Esophagus muscularis mucosa (tissue), 4 donors: ENCODE results near the gene MYBBP1A.

ENCODE experiments used
- CTCF ChIP-seq, 3 experiments: fragments of 200-600 bp in 2 of 3; fragments of 450-650 bp in 1 of 3; sonication (generic) in 2 of 3; IDR thresholded peaks; one replicate each; pipeline ENCODE4 v1.5.1; 2017 to 2019; ENCODE audit warnings: antibody characterized with exemption in 3 of 3, mild to moderate bottlenecking in 2 of 3, moderate library complexity in 1 of 3
- EP300 ChIP-seq: sonication (generic); formaldehyde crosslinking; IDR thresholded peaks from one replicate; pipeline ENCODE4 v1.6.1; 2017; ENCODE audit warnings: antibody characterized with exemption
- POLR2A ChIP-seq: fragments of 450-650 bp; IDR thresholded peaks from one replicate; pipeline ENCODE4 v1.6.1; 2017; ENCODE audit warnings: antibody characterized with exemption, moderate library complexity, mild to moderate bottlenecking, low read depth

- TF ChIP-seq POLR2A (no peak), CTCF (IDR thresholded peaks at IDR 0.05) (no peak), EP300 (no peak)
Measured at GRCh38 chr17:4558347-4558971, 3.3 kb upstream of the MYBBP1A start.
